OCI-LY7 (cell line): ENCODE results near the gene ZNF488. TPM values are rescaled to one million over a fixed set of nuclear protein-coding genes. Genes with fewer than 3 reads are reported as not detected.

Source experiments
- BruUV-seq: library from RNA; stranded (reverse); fragments of 400-500 nt; replicated peaks from 2 replicates; lab custom pipeline; 2021; lab: Mats Ljungman, UMichigan
- CTCF ChIA-PET: fragments of 300-600 bp; sonication (Branson Sonifier 250); formaldehyde crosslinking; loops from one replicate; lab custom pipeline; 2022; ENCODE audit warnings: antibody characterized with exemption; ENCODE audit not compliant: unreplicated experiment; lab: Charles Lee
- POLR2A ChIA-PET: fragments of 300-600 bp; sonication (Branson Sonifier 250); formaldehyde crosslinking; loops from one replicate; lab custom pipeline; 2022; ENCODE audit warnings: antibody characterized with exemption; lab: Charles Lee
- DNase-seq: peaks from one replicate; pipeline ENCODE4 v3.0.0-alpha.2; 2015; ENCODE audit warnings: low spot score
- H2AFZ ChIP-seq: fragments of 200-600 bp; sonication (generic), shearing (Covaris generic); 2 replicates; pipeline ENCODE4 v1.6.1; 2014; ENCODE audit warnings: mild to moderate bottlenecking, antibody characterized with exemption, low read length, moderate library complexity
- H3K27ac ChIP-seq: fragments of 200-600 bp; sonication (generic); 2 replicates; pipeline ENCODE4 v1.5.1; 2014; ENCODE audit warnings: mixed run types, low read depth, mild to moderate bottlenecking, moderate library complexity, low read length, inconsistent platforms; ENCODE audit not compliant: poor library complexity, severe bottlenecking
- H3K36me3 ChIP-seq: fragments of 200-600 bp; sonication (generic); 2 replicates; pipeline ENCODE4 v1.6.1; 2014; ENCODE audit warnings: mild to moderate bottlenecking, antibody characterized with exemption, low read length, moderate library complexity, mixed read lengths; ENCODE audit not compliant: insufficient read depth
- H3K4me1 ChIP-seq: fragments of 200-600 bp; sonication (generic); 2 replicates; pipeline ENCODE4 v1.5.1; 2014; ENCODE audit warnings: mild to moderate bottlenecking, low read length; ENCODE audit not compliant: insufficient read depth, poor library complexity, severe bottlenecking
- H3K4me2 ChIP-seq: fragments of 200-600 bp; sonication (generic); 2 replicates; pipeline ENCODE4 v1.6.1; 2014; ENCODE audit warnings: mild to moderate bottlenecking, low read length
- H3K4me3 ChIP-seq: fragments of 200-600 bp; sonication (generic); 2 replicates; pipeline ENCODE4 v1.5.1; 2014; ENCODE audit warnings: mild to moderate bottlenecking, low read depth, low read length; ENCODE audit not compliant: poor library complexity, severe bottlenecking
- H3K79me2 ChIP-seq: fragments of 200-600 bp; sonication (generic); 2 replicates; pipeline ENCODE4 v1.6.1; 2016; ENCODE audit warnings: low read depth, mild to moderate bottlenecking, low read length, moderate library complexity, mixed read lengths; ENCODE audit not compliant: insufficient read depth
- H3K9me2 ChIP-seq: fragments of 200-600 bp; sonication (generic); 2 replicates; pipeline ENCODE4 v1.6.1; 2016; ENCODE audit warnings: mild to moderate bottlenecking, low read length, mixed read lengths; ENCODE audit not compliant: insufficient read depth
- H3K9me3 ChIP-seq: fragments of 200-600 bp; sonication (generic); 2 replicates; pipeline ENCODE4 v1.6.1; 2014; ENCODE audit warnings: mild to moderate bottlenecking, mixed run types, low read length, mixed read lengths
- H4K20me1 ChIP-seq: fragments of 200-600 bp; sonication (generic); 2 replicates; pipeline ENCODE4 v1.6.1; 2014; ENCODE audit warnings: mild to moderate bottlenecking, antibody characterized with exemption, low read length, moderate library complexity, mixed read lengths; ENCODE audit not compliant: insufficient read depth
- EZH2phosphoT487 ChIP-seq: fragments of 200-600 bp; sonication (generic); IDR thresholded peaks from 2 replicates; pipeline ENCODE4 v1.6.1; 2018; ENCODE audit warnings: low read depth, borderline replicate concordance, mild to moderate bottlenecking, mixed run types, antibody characterized with exemption, low read length, moderate library complexity, mixed read lengths
- intact Hi-C: fragments of 100-400 bp; cut with micrococcal nuclease; formaldehyde crosslinking; loops from one replicate; pipeline ENCODE4 v1.10.0; 2022; ENCODE audit not compliant: unreplicated experiment
- total RNA-seq, 2 experiments: library from RNA; depleted of rRNA in 1 of 2; stranded (reverse); fragments of >200 nt in 1 of 2; shearing (Covaris generic) in 1 of 2; gene quantifications; 2 replicates each; pipeline ENCODE4 v1.2.3, GENCODE V29; 2014 to 2022
- TF ChIP-seq, protein P1 (sequence below): fragments of 200-600 bp; sonication (generic); conservative IDR thresholded peaks from 2 replicates; pipeline ENCODE4 v1.5.1; 2014; ENCODE audit warnings: mild to moderate bottlenecking, antibody characterized with exemption, low read length, moderate library complexity, mixed read lengths

The ZNF488 gene
- total RNA-seq, 2 experiments from 2014 or later: 0.06 to 0.34 TPM

DNA sequence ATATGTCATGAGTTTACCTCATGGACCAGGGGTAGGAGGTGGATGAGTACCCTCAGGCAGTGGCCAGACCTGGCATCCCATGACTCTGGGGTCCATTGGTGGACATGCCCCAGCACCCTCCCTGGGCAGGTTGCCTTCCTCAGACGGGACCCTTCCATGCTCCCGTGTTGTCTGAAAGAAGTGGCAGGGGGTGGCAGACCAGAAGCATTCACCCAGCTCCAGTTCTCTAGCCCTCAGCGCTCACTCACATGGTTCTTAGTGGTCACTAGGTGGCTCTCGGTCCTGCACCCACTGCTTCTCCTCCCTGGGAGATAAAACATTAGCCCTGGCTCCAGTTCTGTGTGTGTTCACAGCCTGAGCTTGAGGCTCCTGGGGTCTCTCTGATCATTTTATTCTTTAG is 29.9 kb downstream of the ZNF488 start:
- ChIA-PET POLR2A (no interaction called here), CTCF (no interaction called here)
- Histone ChIP-seq H3K79me2 (no peaks in the 10 kb centered on the region), H2AFZ (no peak overlapping the region), H4K20me1 (no peaks in the 10 kb centered on the region), H3K4me2 (no peak overlapping the region), H3K36me3 (no peaks in the 10 kb centered on the region), H3K4me1 (no peaks in the 10 kb centered on the region), H3K4me3 (no peak overlapping the region), H3K9me2 (no peaks in the 10 kb centered on the region), H3K9me3 (no peaks in the 10 kb centered on the region), H3K27ac (no peak overlapping the region)
- BruUV-seq: no TSS peak
- intact Hi-C loops: no loop called here
- TF ChIP-seq, protein P1, sequence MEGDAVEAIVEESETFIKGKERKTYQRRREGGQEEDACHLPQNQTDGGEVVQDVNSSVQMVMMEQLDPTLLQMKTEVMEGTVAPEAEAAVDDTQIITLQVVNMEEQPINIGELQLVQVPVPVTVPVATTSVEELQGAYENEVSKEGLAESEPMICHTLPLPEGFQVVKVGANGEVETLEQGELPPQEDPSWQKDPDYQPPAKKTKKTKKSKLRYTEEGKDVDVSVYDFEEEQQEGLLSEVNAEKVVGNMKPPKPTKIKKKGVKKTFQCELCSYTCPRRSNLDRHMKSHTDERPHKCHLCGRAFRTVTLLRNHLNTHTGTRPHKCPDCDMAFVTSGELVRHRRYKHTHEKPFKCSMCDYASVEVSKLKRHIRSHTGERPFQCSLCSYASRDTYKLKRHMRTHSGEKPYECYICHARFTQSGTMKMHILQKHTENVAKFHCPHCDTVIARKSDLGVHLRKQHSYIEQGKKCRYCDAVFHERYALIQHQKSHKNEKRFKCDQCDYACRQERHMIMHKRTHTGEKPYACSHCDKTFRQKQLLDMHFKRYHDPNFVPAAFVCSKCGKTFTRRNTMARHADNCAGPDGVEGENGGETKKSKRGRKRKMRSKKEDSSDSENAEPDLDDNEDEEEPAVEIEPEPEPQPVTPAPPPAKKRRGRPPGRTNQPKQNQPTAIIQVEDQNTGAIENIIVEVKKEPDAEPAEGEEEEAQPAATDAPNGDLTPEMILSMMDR: no peak
- no peak for TF ChIP-seq EZH2phosphoT487
- no peak for DNase-seq

DNA sequence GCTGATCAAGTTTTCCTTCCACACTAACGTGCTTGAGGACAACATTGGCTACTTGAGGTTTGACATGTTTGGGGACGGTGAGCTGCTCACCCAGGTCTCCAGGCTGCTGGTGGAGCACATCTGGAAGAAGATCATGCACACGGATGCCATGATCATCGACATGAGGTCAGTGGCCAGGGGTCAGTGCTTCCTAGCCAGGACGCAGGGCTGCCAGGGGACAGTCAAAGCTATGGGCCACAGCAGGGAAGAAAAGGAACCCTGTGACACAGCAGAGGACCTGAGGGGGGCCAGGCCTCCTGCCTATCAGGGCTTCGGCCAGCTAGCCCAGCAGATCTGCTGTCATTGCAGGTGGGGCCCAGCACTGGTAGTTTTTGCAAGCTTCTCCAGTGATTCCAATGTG is 30.7 kb downstream of the ZNF488 start:
- no peaks in the 10 kb centered on the region for H3K9me2 ChIP-seq
- intact Hi-C loops: no loop called here
- H3K36me3 ChIP-seq: no peaks in the 10 kb centered on the region
- no peak for DNase-seq
- H3K79me2 ChIP-seq: no peaks in the 10 kb centered on the region
- no peak overlapping the region for H3K4me3 ChIP-seq
- ChIA-PET CTCF (no interaction called here), POLR2A (no interaction called here)
- no TSS peak for BruUV-seq
- H3K27ac ChIP-seq: no peak overlapping the region
- H3K4me1 ChIP-seq: no peaks in the 10 kb centered on the region
- TF ChIP-seq EZH2phosphoT487: no peak
- no peak overlapping the region for H3K4me2 ChIP-seq
- no peak overlapping the region for H2AFZ ChIP-seq
- no peaks in the 10 kb centered on the region for H3K9me3 ChIP-seq
- no peaks in the 10 kb centered on the region for H4K20me1 ChIP-seq

DNA sequence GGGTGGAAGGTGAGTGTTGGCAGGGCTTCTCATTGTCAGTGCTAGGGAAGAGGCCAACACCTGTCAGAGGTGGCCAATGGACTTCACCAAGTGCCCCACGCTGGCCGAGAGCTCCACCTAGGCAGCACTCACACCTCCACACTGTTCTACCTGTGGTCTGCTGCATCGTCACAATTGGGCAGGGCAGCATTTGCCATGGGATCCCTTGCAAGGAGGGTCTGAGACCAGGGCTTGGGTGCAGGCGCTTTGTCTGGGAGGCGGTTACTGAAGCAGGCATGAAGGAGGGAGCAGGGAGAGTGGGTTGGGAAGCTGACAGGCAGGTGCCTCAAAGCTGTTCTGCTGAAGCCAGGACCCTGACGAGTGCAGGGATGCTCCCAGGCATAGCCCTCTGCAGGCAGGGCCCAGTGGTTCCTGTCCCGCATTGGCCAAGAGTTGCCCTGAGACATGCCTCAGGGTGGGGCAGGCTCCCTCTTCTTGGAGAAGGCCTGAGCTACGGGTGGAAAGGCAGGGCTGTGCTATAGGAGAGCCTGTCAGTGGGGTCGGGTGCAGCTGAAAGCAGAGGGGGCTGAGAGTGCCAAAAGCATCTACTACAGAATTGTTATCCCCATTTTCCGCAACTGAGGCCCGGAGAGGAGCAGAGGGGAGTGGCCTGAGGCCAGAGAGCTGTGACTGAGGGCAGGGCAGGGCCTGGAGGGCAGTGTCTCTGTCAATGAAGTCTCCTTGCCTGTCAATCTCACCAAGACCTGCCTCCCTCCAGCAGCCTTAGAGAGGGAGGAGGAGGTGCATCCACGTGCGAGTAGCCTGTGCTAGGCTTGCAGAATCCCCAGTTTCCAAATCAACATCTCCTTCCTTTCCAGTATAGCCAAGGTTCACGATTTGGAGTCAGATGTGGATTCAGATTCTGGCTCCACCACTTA is 31.9 kb downstream of the ZNF488 start:
- DNase-seq: no peak
- Histone ChIP-seq H3K27ac (no peak overlapping the region), H3K9me2 (no peaks in the 10 kb centered on the region), H3K4me1 (no peaks in the 10 kb centered on the region), H2AFZ (no peak overlapping the region), H3K79me2 (no peaks in the 10 kb centered on the region), H3K4me2 (no peak overlapping the region), H4K20me1 (no peaks in the 10 kb centered on the region), H3K4me3 (no peak overlapping the region), H3K9me3 (no peaks in the 10 kb centered on the region), H3K36me3 (no peaks in the 10 kb centered on the region)
- intact Hi-C loops: no loop called here
- POLR2A ChIA-PET: no interaction called here
- CTCF ChIA-PET: no interaction called here
- BruUV-seq: no TSS peak
- TF ChIP-seq, protein P1: no peak
- no peak for TF ChIP-seq EZH2phosphoT487
